Measurements from ENCODE around the gene UNC5CL.

- TF ChIP-seq, protein P1, sequence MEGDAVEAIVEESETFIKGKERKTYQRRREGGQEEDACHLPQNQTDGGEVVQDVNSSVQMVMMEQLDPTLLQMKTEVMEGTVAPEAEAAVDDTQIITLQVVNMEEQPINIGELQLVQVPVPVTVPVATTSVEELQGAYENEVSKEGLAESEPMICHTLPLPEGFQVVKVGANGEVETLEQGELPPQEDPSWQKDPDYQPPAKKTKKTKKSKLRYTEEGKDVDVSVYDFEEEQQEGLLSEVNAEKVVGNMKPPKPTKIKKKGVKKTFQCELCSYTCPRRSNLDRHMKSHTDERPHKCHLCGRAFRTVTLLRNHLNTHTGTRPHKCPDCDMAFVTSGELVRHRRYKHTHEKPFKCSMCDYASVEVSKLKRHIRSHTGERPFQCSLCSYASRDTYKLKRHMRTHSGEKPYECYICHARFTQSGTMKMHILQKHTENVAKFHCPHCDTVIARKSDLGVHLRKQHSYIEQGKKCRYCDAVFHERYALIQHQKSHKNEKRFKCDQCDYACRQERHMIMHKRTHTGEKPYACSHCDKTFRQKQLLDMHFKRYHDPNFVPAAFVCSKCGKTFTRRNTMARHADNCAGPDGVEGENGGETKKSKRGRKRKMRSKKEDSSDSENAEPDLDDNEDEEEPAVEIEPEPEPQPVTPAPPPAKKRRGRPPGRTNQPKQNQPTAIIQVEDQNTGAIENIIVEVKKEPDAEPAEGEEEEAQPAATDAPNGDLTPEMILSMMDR (IDR thresholded peaks at IDR 0.05): no peak
- TF ChIP-seq POLR2A (IDR thresholded peaks at IDR 0.05): no peak
Observed at GRCh38 chr6:41002168-41002567, 36.9 kb downstream of the UNC5CL start.
